GM19467 (cell line): Measurements from ENCODE around the gene GAREM1.
"Not testable (repeated sequence)": the region's sequence is repeated elsewhere in the genome, so short reads cannot be mapped to it uniquely, and the experiment has no call there.

ENCODE experiments used
- ATAC-seq: cut with Tn5 transposase; IDR thresholded peaks from one replicate; pipeline ENCODE4 v1.9.1; 2021; ENCODE audit warnings: mild to moderate bottlenecking, moderate library complexity; ENCODE audit not compliant: unreplicated experiment

GAREM1 gene

DNA sequence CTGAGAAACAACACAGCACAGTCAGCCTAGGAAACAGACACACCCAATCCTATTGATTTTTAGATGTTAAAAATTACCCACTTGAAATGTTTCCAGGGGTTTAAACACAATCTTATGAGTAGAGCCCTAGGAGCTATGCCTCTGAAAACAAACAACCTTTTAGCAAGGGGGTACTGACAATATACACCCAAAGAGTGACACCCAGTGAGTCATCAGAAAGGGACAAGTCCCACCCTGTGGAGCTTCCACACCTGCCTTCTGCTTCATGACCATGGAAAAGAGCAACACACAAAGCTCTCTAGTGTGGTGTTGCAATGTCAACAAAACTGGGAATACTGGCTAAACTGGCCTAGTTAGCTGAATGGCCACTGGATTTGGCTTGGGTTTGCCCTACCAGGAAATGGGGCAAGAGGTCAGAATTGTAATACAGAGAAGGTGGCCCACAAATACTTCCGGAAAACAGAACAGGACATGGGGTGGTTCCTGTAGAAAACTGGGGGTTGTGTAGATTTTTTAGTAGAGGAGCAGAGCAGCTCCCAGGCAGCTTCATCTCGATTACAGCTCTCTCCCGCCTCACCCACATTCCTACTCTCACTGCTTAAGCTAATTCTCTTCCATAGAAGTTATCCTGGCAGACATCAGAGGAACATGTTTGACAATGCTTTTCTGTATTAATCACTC is 98.2 kb downstream of the GAREM1 start:
- ATAC-seq, result no peak

DNA sequence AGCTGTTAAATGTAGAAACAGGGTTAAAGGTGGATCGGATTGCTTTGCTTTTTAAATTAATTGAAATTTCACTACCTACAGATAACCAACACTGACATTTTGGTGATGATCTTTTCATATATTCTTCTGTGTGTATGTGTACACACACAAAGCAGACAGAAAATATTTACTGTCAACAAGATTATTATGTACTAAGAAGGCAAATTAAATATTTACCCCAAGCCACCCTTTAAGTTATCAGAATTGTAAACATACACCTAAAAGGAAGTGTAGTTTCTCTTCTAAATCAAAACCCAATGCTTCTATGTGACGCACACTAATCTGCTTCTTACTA is 98.7 kb downstream of the GAREM1 start:
- ATAC-seq, result no peak

DNA sequence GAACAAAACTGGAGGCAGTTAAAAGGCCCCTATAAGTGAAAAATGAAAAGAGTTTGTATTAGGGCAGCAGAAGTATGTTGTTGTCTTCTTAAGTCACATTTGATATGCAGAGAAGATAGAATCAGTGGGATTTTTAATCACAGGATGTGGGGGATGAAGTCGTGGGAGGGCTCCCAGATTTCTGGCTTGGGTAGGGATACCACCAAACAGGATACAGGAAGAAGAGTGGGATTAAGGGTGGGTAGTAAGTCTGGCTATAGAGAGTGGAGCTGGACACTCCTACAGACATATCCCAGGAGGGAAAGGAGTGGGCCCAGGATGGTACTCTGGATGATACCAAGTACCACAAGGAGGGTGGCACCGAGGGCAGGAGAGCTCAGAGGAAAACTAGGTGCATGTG is 99.3 kb downstream of the GAREM1 start:
- no peak for ATAC-seq

DNA sequence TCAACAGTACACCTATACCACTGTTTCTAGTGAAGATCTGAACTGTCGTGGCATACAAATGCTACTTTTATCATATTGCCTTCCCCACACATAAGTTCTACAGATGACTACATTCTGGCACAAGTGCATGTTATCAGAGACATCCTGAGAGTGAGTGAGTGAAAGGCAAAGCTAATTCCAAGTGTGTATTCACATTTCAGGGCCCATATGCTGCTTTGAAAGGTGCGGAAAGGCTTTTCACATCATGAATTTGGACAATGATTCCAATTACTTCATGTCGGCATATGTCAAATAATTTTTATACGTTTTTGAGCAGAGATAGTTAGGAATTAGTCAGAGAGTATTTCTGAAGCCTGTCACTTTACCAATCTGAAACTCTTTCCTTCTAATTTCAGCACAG is 101.7 kb downstream of the GAREM1 start:
- no peak for ATAC-seq

DNA sequence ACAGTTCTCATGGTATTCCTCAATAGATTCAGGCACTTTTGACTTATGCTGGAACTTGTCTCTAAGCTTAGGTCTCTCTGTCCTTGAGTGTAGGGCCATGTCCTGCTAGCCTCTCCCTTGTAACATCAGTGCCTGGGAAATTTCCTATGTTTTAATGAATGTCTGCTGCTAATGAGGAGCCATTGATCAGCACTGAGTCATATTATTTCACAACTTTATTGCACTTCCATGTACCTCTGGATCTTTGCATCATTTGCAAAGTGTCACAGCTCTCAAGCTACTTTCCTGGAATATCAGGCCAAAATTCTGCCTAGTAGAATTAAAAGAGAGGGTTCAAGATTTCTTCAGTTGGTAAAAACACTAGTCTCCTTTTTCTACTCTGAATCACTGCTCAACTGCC is 102.5 kb downstream of the GAREM1 start:
- no peak for ATAC-seq

DNA sequence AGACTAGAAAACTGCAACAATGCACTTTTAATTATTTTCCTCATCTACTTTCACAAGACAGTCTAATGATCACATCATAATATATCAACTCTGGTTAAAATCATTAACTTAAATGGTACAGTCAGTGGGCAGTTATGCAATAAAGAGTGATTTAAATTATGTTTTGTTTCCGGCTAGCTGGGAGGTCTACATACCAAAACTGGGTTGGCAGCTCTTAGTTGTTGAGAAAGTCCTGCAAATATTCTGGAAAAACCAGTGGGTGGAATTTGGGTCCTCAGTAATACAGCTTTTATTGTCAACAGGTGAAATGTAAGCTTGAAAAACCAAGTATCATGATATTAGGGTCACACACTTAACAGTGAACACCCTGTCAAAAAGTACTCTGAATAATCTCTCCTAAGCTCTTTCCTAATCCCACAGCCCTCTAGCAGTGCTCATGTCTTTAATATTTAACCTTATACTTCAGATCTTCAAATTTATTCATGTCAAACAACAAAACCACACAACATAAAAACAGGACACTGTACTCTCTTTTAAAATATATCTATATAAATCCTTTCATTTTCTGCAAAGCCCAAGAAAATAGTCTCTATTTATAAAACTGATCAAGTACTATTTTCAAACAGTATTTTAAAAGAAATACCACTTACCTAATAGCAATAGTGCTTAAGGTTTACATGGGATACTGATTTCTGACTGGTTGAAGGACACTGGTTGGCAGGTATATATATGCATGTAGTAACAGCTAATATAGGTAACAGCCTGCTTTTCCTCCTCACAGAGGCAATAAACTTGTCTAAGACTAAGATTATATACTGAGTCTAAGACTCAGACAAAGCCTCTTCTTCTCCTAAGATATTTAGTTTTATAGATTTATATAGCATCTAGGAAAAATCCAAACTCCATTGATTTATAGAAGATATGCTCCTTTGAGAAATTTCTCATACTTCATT is 103.8 kb downstream of the GAREM1 start:
- ATAC-seq, result no peak

DNA sequence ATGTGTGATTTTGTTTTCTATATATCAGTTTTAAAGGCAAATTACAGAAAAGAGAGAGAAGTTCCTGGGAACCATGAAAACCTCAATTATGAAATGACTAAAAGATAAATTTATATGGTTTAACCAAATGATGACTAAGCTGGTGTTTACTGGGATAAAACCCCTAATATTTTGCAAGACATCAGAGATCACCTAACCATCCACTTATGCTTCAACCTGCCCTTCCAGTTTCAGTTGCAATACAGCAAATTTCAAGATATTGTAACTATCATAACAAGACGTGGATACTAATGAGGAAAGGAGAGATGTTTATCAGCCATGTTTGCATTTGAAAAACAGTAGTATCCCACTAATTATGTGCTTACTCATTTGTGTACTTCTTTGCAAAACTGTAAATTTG is 108.2 kb downstream of the GAREM1 start:
- ATAC-seq, result no peak

DNA sequence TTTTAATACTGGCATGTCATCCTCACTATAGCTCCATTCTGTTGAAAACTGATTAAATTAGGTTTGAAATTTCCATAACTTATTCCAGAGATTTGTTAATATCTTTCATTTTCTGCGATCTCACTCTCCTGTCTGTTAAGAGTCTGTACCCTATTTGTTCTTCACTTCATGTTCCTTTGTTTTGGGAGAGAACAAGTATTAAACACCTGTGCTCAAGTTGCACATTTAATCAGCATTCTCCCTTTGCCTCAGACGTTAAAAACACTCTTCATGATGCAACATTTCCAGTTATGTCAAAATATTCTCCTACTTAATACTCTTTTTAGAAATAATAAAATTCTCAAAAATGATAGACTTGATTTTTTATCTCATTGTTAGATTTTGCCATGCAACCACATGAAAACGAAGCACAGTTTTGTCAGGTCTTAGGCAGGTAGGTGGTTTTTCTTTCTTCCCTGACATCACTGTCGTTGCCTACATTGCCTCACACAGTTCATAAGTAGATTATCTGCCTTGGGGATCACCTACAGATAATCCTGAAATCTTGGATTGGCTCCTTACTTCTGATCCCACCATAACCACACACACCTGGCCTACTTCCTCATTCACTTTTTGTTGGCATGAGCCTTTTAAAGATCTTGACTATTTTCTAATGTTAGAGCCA is 109.9 kb downstream of the GAREM1 start:
- ATAC-seq, result no peak

DNA sequence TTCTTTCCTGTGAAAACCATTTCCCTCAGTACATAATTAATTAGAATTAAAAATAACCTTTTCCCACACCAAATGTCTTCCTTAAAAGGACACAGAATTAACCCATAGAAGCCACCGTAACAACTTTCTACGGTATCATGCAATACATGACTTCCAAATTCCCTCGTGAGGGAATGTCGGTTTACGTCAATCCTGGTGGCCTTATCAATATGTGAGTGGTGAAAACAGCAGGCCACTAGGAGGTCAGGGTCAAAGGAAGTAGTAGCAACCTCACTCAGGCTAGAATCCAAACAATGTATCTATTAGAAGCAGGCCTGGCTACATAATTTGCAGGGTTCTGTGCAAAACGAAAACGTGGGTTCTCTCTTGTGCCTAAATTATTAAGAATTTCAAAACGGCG is 112.2 kb downstream of the GAREM1 start:
- ATAC-seq, result no peak

DNA sequence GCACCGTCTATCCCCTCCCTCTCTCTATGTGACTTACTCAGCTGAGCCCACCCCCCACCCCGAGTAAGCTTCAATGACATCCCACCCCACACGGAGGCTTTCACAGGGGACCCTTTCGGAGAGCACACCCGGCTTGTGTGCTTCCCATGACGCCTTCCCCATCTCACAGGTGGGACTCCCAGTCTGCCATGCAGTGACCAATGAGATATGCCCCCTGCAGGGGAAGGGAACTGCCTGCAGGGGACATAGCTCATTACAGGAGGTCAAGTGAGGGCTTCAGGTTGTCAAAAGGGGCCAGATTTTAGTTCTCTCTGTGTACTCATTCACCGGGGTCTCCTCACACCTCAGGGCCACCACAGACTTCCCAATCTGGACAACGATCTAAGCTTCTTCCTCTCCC is 112.6 kb downstream of the GAREM1 start:
- ATAC-seq, result no peak

DNA sequence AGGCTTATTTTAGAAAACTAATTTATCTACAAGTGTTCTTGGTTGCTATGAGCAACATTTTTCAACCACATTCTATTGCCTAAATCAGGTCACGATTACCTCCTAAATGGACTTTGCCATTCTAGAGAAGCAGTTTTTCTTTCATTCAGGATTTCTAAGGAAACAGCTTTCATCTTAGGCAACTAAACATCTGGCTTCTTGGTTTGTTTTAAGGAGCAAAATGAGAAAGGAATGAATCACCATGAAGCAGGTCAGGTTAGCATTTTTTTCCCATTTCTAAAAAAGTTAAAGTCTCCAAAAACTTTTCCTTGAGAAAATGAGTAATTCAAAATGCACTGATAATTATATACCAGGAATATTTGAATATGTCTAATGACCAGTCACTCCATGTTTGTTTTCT is 114.8 kb downstream of the GAREM1 start:
- no peak for ATAC-seq

DNA sequence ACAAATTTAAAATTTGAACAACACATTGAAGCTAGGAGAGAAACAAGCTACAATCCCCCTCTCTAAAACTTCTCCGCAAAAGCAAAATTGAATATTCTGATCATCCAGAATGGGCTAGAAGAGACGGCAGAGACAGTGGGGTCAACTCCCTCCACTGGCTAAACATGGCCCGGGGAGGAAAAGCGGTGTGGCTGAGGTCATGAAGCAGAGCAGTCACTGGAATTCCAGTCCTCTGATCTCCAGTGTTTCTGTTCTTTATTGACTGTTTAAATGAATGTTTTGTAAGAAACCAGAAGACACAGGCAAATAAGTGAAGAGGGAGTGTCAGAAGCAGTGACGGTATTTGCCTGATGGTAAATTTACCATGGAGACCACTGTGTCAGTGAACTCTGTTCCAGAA is 116.2 kb downstream of the GAREM1 start:
- no peak for ATAC-seq

DNA sequence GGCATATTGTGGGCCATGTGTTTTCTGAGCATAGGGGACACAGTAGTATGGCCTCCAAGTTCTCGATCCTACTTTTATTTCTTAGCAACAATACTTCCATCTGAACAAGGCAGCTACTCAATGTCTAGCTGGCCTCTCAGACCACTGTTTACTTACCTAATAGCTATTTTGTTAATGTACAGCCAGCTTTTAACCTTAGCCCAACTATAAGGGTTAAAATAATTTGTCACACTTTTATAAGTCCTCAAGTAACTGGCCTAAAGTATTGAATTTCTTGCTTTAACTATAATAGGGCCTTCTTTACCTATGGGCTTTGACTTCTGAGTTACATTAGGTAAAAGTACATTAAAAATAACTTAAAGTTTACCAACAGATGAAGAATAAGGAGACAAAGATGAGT is 117.4 kb downstream of the GAREM1 start:
- no peak for ATAC-seq

DNA sequence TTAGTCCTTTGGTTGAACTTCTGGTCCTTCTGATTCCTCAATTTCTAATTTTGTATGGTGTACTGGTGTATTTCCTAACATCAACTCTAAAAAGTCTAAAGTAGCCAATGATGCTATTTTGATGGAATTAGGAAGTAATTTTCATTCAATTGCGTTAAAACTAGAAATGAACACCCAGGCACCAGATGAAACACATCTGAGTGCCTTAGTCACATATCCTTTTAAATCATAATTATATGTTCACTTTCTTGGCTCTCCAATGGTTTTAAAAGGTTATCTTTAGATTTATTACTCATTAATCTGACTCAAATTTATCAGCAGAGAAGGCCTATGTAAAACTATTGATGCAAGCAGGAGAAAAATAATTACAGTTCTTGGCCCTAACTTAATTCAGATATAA is 119.7 kb downstream of the GAREM1 start:
- no peak for ATAC-seq

DNA sequence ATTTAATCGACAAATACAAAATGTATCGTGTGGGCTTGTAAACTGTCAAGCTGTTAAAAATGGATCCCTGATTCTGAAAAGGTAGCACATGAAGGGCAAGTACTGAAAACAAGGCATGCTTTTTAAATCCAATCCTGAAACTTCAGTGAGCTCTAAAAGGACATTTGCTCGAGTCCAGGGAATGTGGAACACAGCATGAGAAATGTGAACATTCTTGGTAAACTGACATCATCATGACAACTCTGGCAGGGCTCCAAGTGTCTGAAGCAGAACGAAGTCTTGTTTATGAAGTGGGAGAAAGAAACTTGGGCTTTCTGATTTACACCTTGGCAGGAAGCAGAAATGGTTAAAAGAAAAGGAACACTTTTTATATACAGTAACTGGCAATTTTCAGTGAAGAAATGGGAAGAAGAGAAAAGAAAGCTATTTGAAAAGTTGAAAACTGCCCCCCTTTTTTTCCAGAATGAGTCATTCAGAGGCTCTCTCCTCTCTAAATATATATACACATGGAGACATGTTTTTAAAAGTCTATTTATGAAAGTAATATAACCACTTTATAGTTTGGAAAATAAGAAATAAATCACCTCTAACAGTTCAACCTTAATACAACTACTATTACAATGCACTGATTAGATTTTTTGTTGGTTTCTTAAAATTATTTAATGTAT is 120.8 kb downstream of the GAREM1 start:
- no peak for ATAC-seq

DNA sequence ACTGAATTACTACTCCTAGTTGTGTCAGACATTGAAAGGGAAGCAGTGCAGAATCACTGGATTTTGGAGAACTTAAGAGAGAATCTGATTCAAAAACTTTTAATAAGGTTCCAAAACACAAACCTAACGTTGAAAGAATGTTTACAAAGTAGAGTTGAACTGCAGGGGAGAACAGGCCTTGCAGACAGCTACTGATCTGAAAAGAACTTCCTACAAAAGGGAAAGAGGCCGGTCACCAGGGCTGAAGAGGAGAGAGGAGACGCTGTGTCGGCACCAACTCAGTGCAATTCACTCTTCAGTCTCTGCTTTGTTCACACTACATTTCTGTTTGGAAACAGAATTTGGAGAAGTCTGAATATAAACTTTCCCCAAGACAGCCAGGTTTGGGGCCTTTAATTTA is 124.0 kb downstream of the GAREM1 start:
- ATAC-seq, result no peak

DNA sequence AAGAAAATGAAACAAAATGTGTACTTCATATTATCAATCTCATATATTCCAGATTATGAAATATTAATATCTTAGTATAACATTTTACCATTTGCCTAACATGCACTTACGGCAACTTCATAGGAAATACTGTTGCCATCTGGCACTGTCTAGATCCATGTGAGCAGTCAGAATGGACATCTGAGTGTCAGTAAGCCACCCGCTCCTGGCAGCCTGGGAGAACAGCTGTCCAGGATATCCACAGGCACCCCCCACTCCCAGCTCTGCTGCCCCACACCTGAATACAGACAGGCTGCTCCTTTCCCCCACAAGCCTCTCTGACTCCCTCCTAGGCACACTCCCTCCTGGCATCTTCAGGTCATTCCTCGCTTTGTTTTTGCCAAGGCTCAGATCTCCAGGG is 127.0 kb downstream of the GAREM1 start:
- ATAC-seq, result no peak

DNA sequence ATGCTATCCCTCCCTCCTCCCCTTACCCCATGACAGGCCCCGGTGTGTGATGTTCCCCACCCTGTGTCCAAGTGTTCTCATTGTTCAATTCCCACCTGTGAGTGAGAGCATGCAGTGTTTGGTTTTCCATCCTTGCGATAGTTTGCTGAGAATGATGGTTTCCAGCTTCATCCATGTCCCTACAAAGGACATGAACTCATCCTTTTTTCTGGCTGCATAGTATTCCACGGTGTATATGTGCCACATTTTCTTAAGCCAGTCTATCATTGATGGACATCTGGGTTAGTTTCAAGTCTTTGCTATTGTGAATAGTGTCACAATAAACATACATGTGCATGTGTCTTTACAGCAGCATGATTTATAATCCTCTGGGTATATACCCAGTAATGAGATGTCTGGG is 129.6 kb downstream of the GAREM1 start:
- not testable (repeated sequence) for ATAC-seq

DNA sequence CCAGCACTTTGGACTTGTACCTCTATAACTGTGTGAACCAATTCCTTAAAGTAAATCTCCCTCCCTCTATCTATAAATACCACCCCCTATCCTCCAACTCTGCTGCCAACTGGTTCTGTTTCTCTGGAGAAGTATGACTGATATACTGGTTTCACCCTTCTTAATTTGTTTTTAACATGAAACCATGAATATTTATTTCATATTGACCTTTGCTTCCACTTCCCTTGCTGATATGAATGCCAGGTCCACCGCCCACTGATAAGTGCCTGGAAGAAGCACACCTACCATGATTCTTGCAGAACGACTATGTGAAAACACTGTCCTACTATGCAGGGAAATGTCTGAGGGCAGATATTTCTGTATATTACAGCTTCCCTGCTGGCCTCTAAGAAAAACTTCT is 131.6 kb downstream of the GAREM1 start:
- no peak for ATAC-seq

DNA sequence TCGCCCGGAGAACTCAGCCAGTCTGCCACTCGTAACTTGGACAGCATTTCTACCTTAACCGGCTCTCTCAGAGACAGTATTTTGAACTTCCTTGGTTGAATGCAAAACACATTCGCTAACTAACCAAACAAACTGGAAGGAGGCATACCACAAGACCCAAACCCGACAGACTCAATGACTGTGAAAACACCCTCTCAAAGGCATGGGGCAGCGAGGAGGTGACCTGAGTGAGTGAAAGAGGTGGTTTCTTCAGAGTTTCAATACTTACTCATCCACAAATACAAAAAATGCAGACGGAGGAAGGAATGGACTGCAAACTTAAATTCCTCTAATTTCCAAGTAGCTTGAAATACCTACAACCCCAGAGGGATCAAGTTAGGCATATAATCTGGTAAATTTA is 132.9 kb downstream of the GAREM1 start:
- ATAC-seq, result no peak

DNA sequence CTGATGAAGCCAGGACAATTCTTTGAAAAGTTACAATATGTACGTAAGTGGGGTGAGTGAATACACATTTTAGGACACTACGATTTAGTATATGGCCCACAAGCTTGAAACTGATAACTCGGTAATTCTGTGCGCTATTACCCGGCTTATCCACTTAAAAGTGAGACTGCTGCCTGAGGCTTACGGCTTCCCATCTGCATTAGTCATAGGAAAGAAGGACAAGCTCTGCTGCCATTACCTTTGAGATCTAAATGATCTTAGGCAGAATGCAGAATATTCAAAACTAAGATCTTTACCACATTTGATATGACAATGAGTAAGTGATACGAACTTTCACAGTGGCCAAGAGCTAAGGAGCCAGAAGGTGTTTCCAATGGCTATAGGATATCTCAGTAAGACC is 133.3 kb downstream of the GAREM1 start:
- no peak for ATAC-seq
